GM23248 (cell line): ENCODE measurements around the gene UVRAG. TPM values are rescaled to one million over a fixed set of nuclear protein-coding genes. Genes with fewer than 3 reads are reported as not detected.

Experiments
- DNase-seq: peaks from one replicate; pipeline ENCODE4 v3.0.0-alpha.2; 2015
- H2AFZ ChIP-seq: fragments of 200-600 bp; sonication (generic); 2 replicates; pipeline ENCODE4 v1.6.1; 2016; ENCODE audit warnings: antibody characterized with exemption
- H3F3A ChIP-seq: fragments of 200-600 bp; sonication (generic); 2 replicates; pipeline ENCODE4 v1.6.1; 2016; ENCODE audit warnings: mild to moderate bottlenecking, antibody characterized with exemption, mixed run types; ENCODE audit not compliant: insufficient read depth
- H3K27ac ChIP-seq: fragments of 200-600 bp; sonication (generic); 2 replicates; pipeline ENCODE4 v1.5.1; 2016; ENCODE audit warnings: mild to moderate bottlenecking
- H3K27me3 ChIP-seq: fragments of 200-600 bp; sonication (generic); replicated peaks from 2 replicates; pipeline ENCODE4 v1.6.1; 2016; ENCODE audit warnings: mild to moderate bottlenecking; ENCODE audit not compliant: insufficient read depth
- H3K36me3 ChIP-seq: fragments of 200-600 bp; sonication (generic); 2 replicates; pipeline ENCODE4 v1.6.1; 2016; ENCODE audit warnings: low read depth, mild to moderate bottlenecking
- H3K4me1 ChIP-seq: fragments of 200-600 bp; sonication (generic); 2 replicates; pipeline ENCODE4 v1.6.1; 2016; ENCODE audit warnings: mild to moderate bottlenecking; ENCODE audit not compliant: insufficient read depth
- H3K4me2 ChIP-seq: fragments of 200-600 bp; sonication (generic); one replicate; pipeline ENCODE4 v1.6.1; 2016; ENCODE audit warnings: mild to moderate bottlenecking; ENCODE audit not compliant: unreplicated experiment
- H3K4me3 ChIP-seq: fragments of 200-600 bp; sonication (generic); 2 replicates; pipeline ENCODE4 v1.5.1; 2016; ENCODE audit warnings: mild to moderate bottlenecking
- H3K79me2 ChIP-seq: fragments of 200-600 bp; sonication (generic); 2 replicates; pipeline ENCODE4 v1.6.1; 2016; ENCODE audit warnings: mild to moderate bottlenecking; ENCODE audit not compliant: insufficient read depth
- H3K9ac ChIP-seq: fragments of 200-600 bp; sonication (generic); 2 replicates; pipeline ENCODE4 v1.6.1; 2016; ENCODE audit warnings: mild to moderate bottlenecking
- H3K9me2 ChIP-seq: fragments of 200-600 bp; sonication (generic); 2 replicates; pipeline ENCODE4 v1.6.1; 2016; ENCODE audit warnings: mixed run types, mild to moderate bottlenecking, moderate library complexity; ENCODE audit not compliant: insufficient read depth
- H3K9me3 ChIP-seq: fragments of 200-600 bp; sonication (generic); one replicate; pipeline ENCODE4 v1.6.1; 2017; ENCODE audit warnings: low read depth
- H4K20me1 ChIP-seq: fragments of 200-600 bp; sonication (generic); 2 replicates; pipeline ENCODE4 v1.6.0; 2016; ENCODE audit not compliant: insufficient read depth
- EZH2 ChIP-seq: fragments of 200-600 bp; sonication (generic); IDR thresholded peaks from 2 replicates; pipeline ENCODE4 v1.6.1; 2018; ENCODE audit warnings: antibody characterized with exemption, mild to moderate bottlenecking; ENCODE audit not compliant: insufficient read depth, poor library complexity, severe bottlenecking
- EZH2phosphoT487 ChIP-seq: fragments of 200-600 bp; sonication (generic); IDR thresholded peaks from 2 replicates; pipeline ENCODE4 v1.6.1; 2018; ENCODE audit warnings: antibody characterized with exemption, moderate library complexity, mild to moderate bottlenecking, low read depth; ENCODE audit not compliant: insufficient read depth
- WGBS, 2 experiments: methylation state at CpG; one replicate each; pipeline ENCODE4 v1.1.6; 2015 to 2017; ENCODE audit warnings: low lambda C conversion rate in 2 of 2, low coverage in 1 of 2; ENCODE audit errors: missing lambda C conversion rate in 2 of 2; 5-methylcytosine and 5-hydroxymethylcytosine counted together
- in situ Hi-C: fragments of 300-500 bp; cut with MboI; formaldehyde crosslinking; loops from 2 replicates; pipeline ENCODE4 v1.15.0; 2020
- polyA plus RNA-seq: library from polyadenylated mRNA; unstranded; fragments of >200 nt; fragmentation: Nextera tagmentation; extraction: Ambion mirVana; gene quantifications from 2 replicates; pipeline ENCODE4 v1.2.1, GENCODE V29; 2016
- total RNA-seq: library from RNA; depleted of rRNA; stranded (reverse); fragments of >200 nt; shearing (Covaris generic); gene quantifications from 2 replicates; pipeline ENCODE4 v1.2.3, GENCODE V29; 2014

UVRAG gene
- total and polyA plus RNA-seq, 2 experiments from 2014 or later = 9.9 to 11.0 TPM

DNA sequence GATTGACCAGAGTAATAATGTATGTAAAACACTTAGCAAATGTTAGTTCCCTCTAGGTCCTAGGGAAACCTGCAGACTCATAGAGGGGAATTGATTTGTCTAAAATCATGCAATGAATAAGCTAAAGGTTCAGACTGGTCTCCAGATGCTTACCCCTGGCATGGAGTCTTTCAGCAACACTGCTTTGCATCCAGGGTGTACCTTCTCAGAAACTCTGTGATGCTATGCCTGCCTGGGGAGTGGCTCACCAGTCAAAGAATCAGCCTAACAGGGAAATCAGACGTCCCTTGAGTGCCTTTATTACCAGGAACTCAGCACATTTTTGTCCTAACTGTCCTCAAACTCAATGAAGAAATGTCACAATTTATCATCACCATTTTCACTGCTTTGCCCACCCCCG, 5.9 kb upstream of the UVRAG start:
- TF ChIP-seq EZH2 (no peak), EZH2phosphoT487 (no peak)
- in situ Hi-C loops = loop anchor here (5.0 kb wide), 1 partner anchor 58 kb away; no protein-coding TSS in a partner anchor

GRCh38 chr11:75809991-75810390, 5.0 kb upstream of the UVRAG start:
- Histone ChIP-seq H3F3A (0 out of 2 replicates have a peak, but pooled peaks cover 10% of the 10 kb centered on the region), H3K9ac (no peak overlapping the region), H3K27ac (no peak overlapping the region), H3K4me1 (peaks cover 3% of the 10 kb centered on the region; the same call in 1 of the 2 replicates), H2AFZ (no peak overlapping the region), H4K20me1 (no peaks in the 10 kb centered on the region), H3K36me3 (no peaks in the 10 kb centered on the region), H3K79me2 (no peaks in the 10 kb centered on the region), H3K4me3 (no peak overlapping the region), H3K4me2 (no peak overlapping the region), H3K9me3 (no peaks in the 10 kb centered on the region), H3K9me2 (no peaks in the 10 kb centered on the region), H3K27me3 (no peaks in the 10 kb centered on the region)
- TF ChIP-seq EZH2 (no peak), EZH2phosphoT487 (no peak)
- DNase-seq = no peak
- WGBS, 2 experiments = 89 to 97% methylated on average over 2 of the region's 2 CpGs
- in situ Hi-C loops = loop anchor here (5.0 kb wide), 1 partner anchor 57 kb away; no protein-coding TSS in a partner anchor

More for the DNA sequence above, 5.9 kb upstream of the UVRAG start:
- no peaks in the 10 kb centered on the region for H3K79me2 ChIP-seq
- no peaks in the 10 kb centered on the region for H4K20me1 ChIP-seq
- no peak overlapping the region for H3K27ac ChIP-seq
- no peaks in the 10 kb centered on the region for H3K9me3 ChIP-seq
- no peak overlapping the region for H3K4me2 ChIP-seq
- H3K4me3 ChIP-seq = no peak overlapping the region
- no peak overlapping the region for H2AFZ ChIP-seq
- H3K4me1 ChIP-seq = peaks cover 1% of the 10 kb centered on the region; the same call in 1 of the 2 replicates
- H3K9me2 ChIP-seq = no peaks in the 10 kb centered on the region
- no peaks in the 10 kb centered on the region for H3K27me3 ChIP-seq
- H3K36me3 ChIP-seq = no peaks in the 10 kb centered on the region
- 42 to 53% methylated on average over 2 of the region's 2 CpGs for WGBS, 2 experiments
- 0 out of 2 replicates have a peak, but pooled peaks cover 9% of the 10 kb centered on the region for H3F3A ChIP-seq
- DNase-seq = no peak
- no peak overlapping the region for H3K9ac ChIP-seq

DNA sequence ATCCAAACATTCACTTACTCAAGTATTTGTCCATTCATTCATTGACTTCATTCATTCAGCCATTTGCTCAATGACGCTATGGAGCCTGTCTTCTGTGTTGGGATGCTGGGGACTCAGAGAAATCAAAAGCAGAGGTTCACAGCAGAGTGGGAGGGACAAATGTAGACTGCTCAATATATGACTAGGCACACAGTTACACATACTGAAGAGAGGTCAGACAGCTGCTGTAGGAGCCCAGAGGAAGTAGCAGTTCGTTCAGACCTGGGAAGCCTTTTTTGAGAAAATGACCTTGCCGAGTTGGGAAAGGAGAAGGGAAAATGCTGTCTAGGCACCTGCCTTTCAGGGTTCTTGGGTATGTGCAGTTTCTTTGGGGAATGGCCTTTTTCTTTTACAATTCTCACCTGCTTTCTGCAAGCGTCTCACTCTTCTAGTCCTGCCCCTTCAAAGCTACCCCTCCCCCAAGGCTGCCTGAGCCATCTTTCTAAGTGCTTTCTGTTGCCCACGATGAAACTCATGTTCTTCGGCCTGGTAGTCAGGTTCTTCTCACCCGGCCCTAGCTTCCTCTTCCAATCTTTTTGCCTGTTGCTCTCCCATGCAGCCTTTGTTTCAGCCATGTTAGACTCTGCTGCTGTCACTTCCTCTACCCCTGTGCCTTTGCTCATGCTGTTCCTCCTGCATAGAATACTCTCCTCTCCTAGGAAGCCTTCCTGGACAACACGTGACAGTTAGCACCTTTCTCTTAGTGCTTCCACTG, 4.2 kb upstream of the UVRAG start:
- Histone ChIP-seq H3K4me1 (peaks cover 3% of the 10 kb centered on the region; the same call in 1 of the 2 replicates), H3K27ac (no peak overlapping the region), H3K9me2 (no peaks in the 10 kb centered on the region), H3K27me3 (no peaks in the 10 kb centered on the region), H3K9me3 (no peaks in the 10 kb centered on the region), H3K4me3 (no peak overlapping the region), H3K36me3 (no peaks in the 10 kb centered on the region), H3F3A (0 out of 2 replicates have a peak, but pooled peaks cover 10% of the 10 kb centered on the region), H3K79me2 (peaks cover 5% of the 10 kb centered on the region), H4K20me1 (no peaks in the 10 kb centered on the region), H3K4me2 (no peak overlapping the region), H3K9ac (no peak overlapping the region), H2AFZ (no peak overlapping the region)
- 86% methylated on average over 8 of the region's 8 CpGs for WGBS, 2 experiments
- no peak for TF ChIP-seq EZH2
- TF ChIP-seq EZH2phosphoT487 = no peak
- in situ Hi-C loops = no loop called here
- no peak for DNase-seq

- Histone ChIP-seq H3K9me3 (no peaks in the 10 kb centered on the region), H3K27ac (no peak overlapping the region), H3K9ac (no peak overlapping the region), H3K79me2 (peaks cover 12% of the 10 kb centered on the region), H3K27me3 (no peaks in the 10 kb centered on the region), H3F3A (0 out of 2 replicates have a peak, but pooled peaks cover 10% of the 10 kb centered on the region), H2AFZ (no peak overlapping the region), H3K9me2 (no peaks in the 10 kb centered on the region), H3K36me3 (no peaks in the 10 kb centered on the region), H3K4me3 (no peak overlapping the region), H4K20me1 (no peaks in the 10 kb centered on the region), H3K4me1 (peaks cover 10% of the 10 kb centered on the region), H3K4me2 (no peak overlapping the region)
- DNase-seq = no peak
- 46 to 50% methylated on average over 2 of the region's 2 CpGs for WGBS, 2 experiments
- TF ChIP-seq EZH2 (no peak), EZH2phosphoT487 (no peak)
- in situ Hi-C loops = no loop called here
Measured at GRCh38 chr11:75811485-75811884, 3.5 kb upstream of the UVRAG start.
